GM18499 (cell line): ENCODE measurements around the gene AMELY.
"Not testable (repeated sequence)": the region's sequence is repeated elsewhere in the genome, so short reads cannot be mapped to it uniquely, and the experiment has no call there.

Experiments used
- ATAC-seq: cut with Tn5 transposase; IDR thresholded peaks from one replicate; pipeline ENCODE4 v1.9.1; 2021; ENCODE audit warnings: moderate number of reproducible peaks; ENCODE audit not compliant: insufficient read depth, unreplicated experiment

AMELY gene

GRCh38 chrY:6911253-6911881 is at the start of gene AMELY:
Gene AMELY (minus strand): TSS chrY:6911752. CDS start chrY:6872608, 39,144 bp downstream.
- ATAC-seq, result no peak

- no peak for ATAC-seq
These were observed 38.4 kb upstream of the AMELY start for GRCh38 chrY:6949947-6950346.

DNA sequence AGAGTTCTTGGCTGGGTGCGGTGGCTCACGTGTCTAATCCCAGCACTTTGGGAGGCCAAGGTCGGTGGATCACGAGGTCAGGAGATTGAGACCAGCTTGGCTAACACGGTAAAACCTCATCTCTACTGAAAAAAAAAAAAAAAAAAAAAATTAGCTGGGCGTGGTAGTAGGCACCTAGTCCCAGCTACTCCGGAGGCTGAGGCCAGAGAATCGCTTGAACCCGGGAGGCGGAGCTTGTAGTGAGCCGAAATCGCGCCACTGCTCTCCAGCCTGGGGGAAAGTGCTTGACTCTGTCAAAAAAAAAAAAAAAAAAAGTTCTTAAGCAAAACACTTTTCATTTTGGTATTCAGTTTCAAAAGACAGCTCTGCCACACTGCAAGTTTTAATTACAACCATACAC is 36.8 kb upstream of the AMELY start:
- ATAC-seq, result no peak

GRCh38 chrY:6947695-6948094 is 36.1 kb upstream of the AMELY start:
- ATAC-seq, result no peak

DNA sequence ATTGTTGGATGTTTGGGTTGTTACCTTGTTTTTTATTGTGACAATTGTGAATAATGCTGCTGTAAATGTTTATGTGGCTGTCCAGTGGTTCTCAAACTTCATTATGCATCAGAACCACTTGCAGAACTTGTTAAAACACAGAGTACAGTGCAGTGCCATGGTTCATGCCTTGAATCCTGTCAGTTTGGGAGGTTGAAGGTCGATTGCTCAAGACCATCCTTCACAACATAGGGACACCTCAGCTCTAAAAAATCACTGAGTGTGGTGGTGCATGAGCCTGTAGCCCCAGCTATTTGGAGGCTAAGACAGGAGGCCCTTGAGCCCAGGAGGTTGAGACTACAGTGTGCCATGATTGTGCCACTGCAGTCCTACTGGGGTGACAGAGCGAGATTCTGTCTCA is 23.9 kb upstream of the AMELY start:
- ATAC-seq, result no peak

- no peak for ATAC-seq
These were observed 20.3 kb upstream of the AMELY start for GRCh38 chrY:6931779-6932396.

GRCh38 chrY:6929237-6929636 is 17.7 kb upstream of the AMELY start:
- ATAC-seq, result no peak

GRCh38 chrY:6928265-6928664 is 16.7 kb upstream of the AMELY start:
- no peak for ATAC-seq

- ATAC-seq, result no peak
These were observed 9.5 kb upstream of the AMELY start for GRCh38 chrY:6921061-6921460.

- ATAC-seq, result no peak
These were observed 1.8 kb upstream of the AMELY start for GRCh38 chrY:6913362-6913761.

DNA sequence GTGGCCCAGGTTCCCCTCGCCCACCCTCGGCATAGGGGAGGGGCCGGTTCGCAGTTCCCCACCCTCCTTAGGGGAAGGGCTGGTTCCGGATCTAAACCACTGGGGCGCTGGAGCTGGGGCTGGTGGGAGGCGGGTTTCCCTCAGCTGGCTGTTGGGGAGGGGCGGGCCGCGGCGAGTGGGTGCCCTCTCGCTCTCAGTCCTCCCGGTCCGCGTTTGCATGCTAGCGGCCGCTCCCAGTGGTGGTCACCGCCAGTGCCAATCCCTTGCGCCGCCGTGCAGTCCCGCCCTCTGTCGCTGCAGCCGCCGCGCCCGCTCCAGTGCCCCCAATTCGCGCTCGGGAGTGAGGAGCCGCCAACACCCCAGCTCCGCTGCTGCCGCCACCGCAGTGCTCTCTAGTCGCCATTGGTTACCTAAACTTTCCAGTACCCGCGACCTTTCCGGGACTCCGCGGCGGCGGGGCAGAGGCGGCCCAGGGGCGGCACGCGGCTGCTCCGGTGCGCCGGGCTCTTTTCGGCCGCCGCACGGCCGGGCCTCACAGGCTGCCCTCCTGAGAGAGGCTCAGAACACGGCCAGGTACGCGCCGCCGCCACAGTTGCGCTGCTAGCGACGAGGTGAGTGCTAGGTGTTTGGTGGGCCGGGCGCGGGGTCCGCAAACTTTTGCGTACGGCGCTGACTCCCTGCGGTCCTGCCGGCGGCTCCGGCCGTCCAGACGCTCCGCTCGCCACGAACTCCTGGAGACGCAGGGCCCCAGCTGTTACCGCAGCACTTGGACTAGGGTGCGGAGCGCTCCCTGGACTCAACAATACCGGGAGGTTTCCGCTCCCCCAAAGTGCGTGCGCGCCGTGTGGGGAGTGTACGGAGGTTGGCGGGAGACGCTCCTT is 940 bp downstream of the AMELY start, which contains the start of gene TBL1Y:
Gene TBL1Y, plus strand, starts transcription at position 326 of the 881 bp plus-strand sequence. CDS start 114,388 bp downstream, outside the sequence.
- ATAC-seq, result no peak

- ATAC-seq, result no peak
These were observed 1.7 kb downstream of the AMELY start for GRCh38 chrY:6909856-6910255.

GRCh38 chrY:6909118-6909521 is 2.4 kb downstream of the AMELY start:
- ATAC-seq, result no peak

GRCh38 chrY:6908021-6908420 is 3.5 kb downstream of the AMELY start:
- not testable (repeated sequence) for ATAC-seq

GRCh38 chrY:6907591-6907990 is 4.0 kb downstream of the AMELY start:
- ATAC-seq, result no peak

- not testable (repeated sequence) for ATAC-seq
These were observed 9.4 kb downstream of the AMELY start for GRCh38 chrY:6902116-6902515.

DNA sequence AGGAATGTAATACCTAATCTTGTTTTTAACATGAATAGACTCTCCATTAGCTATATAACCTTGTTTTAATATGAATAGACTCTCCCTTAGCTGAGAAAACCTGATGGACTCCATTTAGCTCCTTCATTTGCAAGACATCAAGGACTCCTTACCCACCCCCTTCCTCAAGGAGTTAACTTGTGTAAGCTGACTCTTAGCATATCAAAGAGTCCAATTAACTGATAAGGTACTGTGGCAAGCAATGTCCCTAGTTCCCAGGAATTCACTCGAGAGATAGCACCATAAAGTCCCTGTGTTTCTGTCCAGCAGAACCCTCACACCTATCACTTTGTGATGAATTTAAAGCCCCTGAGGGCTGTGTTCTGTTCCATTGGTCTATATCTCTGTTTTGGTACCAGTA is 16.3 kb downstream of the AMELY start:
- no peak for ATAC-seq

GRCh38 chrY:6894496-6894895 is 17.1 kb downstream of the AMELY start:
- ATAC-seq, result no peak

DNA sequence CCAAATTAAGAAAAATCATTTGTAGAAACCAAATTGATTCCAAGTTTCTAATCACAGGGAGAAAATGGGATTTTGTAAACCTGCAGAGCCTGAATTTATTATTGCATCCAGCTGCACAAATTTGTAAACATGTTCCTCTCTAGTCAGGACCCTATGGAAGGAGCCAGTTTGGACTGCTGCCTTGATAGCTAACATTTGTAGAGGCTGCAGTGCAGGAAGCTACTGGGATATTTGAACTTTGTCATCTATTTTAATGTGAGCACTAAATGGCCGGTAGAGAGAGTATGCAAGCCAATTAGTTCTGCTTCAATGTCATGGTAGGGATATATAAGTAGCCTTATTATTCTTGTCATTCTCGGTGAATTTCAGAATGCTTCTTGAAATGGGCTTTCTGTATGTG is 62.2 kb downstream of the AMELY start:
- no peak for ATAC-seq

- ATAC-seq, result not testable (repeated sequence)
These were observed 68.9 kb downstream of the AMELY start for GRCh38 chrY:6842650-6843049.
